Measurements from ENCODE around the gene GNAI1.

- TF ChIP-seq CTCF (IDR thresholded peaks at IDR 0.05; ENCODE audit: low read depth, low read length, poor library complexity, severe bottlenecking) (no peak), EZH2phosphoT487 (IDR thresholded peaks at IDR 0.05; ENCODE audit: borderline replicate concordance, low read length) (no peak)
These were observed 82.6 kb downstream of the GNAI1 start for GRCh38 chr7:80216996-80217842.
